Measurements from ENCODE around the gene LRRC7.

LRRC7 gene

DNA sequence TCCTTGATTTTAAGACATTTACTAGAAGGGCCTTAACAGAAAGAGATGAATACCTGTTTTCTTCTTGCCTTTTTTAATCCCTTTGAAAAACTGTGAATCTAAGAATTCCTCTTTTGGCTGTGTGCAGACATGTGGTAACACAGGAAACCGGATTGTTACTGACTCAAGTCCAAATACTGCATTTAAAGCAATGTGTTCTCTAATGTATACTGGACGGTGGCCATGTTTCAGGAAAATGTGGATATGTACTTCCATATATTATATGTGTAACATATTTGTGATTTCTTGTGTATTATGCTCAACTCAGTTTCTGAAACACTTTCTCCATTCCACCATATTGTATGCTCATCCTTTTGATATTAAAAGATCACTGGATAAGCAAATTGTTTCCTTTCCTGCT lies 185.1 kb downstream of the LRRC7 start:
- in situ Hi-C loops (cut with MboI; ENCODE audit: low sequenced_read_pairs, unreplicated experiment): no loop called here
- DNase-seq (ENCODE audit: low spot score): no peak
- TF ChIP-seq, protein P1, sequence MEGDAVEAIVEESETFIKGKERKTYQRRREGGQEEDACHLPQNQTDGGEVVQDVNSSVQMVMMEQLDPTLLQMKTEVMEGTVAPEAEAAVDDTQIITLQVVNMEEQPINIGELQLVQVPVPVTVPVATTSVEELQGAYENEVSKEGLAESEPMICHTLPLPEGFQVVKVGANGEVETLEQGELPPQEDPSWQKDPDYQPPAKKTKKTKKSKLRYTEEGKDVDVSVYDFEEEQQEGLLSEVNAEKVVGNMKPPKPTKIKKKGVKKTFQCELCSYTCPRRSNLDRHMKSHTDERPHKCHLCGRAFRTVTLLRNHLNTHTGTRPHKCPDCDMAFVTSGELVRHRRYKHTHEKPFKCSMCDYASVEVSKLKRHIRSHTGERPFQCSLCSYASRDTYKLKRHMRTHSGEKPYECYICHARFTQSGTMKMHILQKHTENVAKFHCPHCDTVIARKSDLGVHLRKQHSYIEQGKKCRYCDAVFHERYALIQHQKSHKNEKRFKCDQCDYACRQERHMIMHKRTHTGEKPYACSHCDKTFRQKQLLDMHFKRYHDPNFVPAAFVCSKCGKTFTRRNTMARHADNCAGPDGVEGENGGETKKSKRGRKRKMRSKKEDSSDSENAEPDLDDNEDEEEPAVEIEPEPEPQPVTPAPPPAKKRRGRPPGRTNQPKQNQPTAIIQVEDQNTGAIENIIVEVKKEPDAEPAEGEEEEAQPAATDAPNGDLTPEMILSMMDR (IDR thresholded peaks at IDR 0.05; ENCODE audit: borderline replicate concordance, control extremely low read depth, extremely low read depth, insufficient read depth, missing control alignments): no peak

DNA sequence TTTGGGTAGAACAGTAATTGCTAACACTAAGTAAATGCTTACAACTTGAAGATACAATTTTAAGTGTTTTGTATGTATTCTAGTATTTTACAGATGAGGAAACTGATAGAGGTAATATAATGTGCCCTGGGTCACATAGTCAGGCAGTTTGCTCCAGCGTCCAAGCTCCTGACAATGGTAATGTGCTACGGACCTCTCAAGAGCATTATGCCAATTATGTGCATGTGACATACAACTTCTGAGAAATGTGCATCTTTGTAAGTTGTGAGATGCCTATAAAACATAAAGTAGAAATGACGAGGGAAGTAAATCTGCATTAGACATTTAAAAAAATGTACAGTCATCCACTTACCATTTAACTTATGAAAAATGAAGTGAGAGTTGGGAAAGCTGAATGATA lies 186.8 kb downstream of the LRRC7 start:
- TF ChIP-seq, protein P1 (IDR thresholded peaks at IDR 0.05; ENCODE audit: borderline replicate concordance, control extremely low read depth, extremely low read depth, insufficient read depth, missing control alignments): no peak
- no peak for DNase-seq (ENCODE audit: low spot score)
- in situ Hi-C loops (cut with MboI; ENCODE audit: low sequenced_read_pairs, unreplicated experiment): no loop called here

DNA sequence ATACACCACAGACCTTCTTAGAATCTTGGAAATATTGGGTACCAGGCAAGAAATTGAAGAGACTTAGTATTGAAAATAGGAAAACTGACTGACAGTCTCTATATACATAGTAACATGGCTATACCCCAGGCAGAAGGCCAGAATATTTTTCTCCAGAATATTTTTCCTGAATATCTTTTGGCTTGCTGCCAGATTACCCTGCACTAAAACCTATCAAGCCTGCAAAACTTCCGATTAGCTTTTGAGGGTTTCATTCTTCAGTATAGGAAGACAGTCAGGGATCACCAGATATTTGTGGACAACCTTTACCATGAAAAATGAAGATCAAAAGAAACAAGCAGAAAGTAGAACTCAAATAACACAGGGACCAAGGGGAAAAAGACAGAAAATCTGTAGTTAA lies 187.9 kb downstream of the LRRC7 start:
- TF ChIP-seq, protein P1 (IDR thresholded peaks at IDR 0.05; ENCODE audit: borderline replicate concordance, control extremely low read depth, extremely low read depth, insufficient read depth, missing control alignments): no peak
- in situ Hi-C loops (cut with MboI; ENCODE audit: low sequenced_read_pairs, unreplicated experiment): no loop called here
- DNase-seq (ENCODE audit: low spot score): no peak

DNA sequence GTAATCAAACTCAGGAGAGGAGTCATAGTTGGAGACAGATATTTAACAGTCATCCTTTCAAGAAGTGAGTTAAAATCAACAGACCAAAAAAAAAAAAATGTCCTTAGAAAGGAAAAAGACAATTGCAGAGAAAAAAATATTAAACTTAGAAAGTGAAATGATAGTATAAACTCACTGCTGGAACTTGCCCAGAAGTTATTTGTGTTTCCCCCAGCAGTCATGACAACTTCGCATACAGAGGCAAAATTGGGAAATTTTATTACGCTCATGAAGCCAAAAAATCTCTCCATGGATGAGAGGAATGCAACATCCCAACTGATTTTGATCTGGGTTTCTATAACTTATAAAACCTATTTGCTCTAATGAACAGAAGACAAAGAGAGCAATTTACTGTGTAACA lies 198.2 kb downstream of the LRRC7 start:
- TF ChIP-seq, protein P1 (IDR thresholded peaks at IDR 0.05; ENCODE audit: borderline replicate concordance, control extremely low read depth, extremely low read depth, insufficient read depth, missing control alignments): no peak
- no peak for DNase-seq (ENCODE audit: low spot score)
- in situ Hi-C loops (cut with MboI; ENCODE audit: low sequenced_read_pairs, unreplicated experiment): no loop called here

DNA sequence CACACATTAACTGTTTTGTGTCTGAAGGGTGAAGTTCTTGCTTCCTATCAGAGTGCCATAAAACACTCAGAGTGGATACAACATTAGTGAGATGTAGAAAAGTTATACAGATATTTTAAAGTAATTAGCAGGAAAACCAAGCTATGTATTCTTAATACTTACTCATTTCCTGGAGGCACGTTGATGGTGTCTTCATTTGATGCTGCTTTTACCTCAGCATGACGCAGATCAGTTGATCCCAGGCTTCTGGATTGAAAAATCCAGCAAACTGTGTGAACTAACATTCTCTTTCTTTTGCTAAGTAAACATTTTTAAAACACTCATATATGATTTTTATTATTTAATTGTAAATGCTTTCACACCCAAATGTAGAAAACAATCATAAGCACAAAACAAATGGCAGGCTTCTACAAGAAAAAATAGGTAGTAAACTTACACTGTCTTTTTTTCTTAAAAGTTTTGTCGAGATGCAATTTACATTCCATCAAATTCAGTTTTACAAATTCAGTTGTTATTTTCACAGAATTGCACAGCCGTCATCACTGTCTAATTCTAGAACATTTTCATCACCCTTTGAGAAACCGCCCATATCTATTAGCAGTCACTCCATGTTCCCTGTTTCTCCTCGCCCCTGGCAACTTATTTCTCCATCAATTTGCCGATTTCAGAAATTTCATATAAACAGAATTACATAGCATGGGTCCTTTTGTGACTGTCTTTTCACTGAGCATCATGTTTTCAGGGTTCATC lies 198.9 kb downstream of the LRRC7 start:
- DNase-seq (ENCODE audit: low spot score): no peak
- in situ Hi-C loops (cut with MboI; ENCODE audit: low sequenced_read_pairs, unreplicated experiment): no loop called here
- TF ChIP-seq, protein P1 (IDR thresholded peaks at IDR 0.05; ENCODE audit: borderline replicate concordance, control extremely low read depth, extremely low read depth, insufficient read depth, missing control alignments): no peak

DNA sequence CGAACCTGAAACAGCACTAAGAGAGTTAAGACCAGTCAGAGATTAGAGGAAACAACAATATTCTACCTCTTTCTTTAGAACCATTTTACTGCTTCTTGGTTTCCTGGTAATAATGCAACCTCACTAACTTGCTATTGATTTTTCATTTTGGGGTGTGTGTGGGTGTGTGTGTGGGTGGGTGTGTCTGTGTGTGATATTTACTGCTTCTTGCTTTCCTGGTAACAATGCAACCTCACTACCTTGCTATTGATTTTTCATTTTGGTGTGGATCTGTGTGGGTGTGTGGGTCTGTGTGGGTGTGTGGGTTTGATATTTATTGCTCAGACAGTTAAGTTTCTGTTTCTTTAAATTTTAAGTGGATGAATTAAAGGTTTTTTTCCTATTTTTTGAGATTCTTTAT lies 208.8 kb downstream of the LRRC7 start:
- no peak for DNase-seq (ENCODE audit: low spot score)
- in situ Hi-C loops (cut with MboI; ENCODE audit: low sequenced_read_pairs, unreplicated experiment): no loop called here
- TF ChIP-seq, protein P1 (IDR thresholded peaks at IDR 0.05; ENCODE audit: borderline replicate concordance, control extremely low read depth, extremely low read depth, insufficient read depth, missing control alignments): no peak

Data from GM13976 (cell line).